ENCODE data around the gene C11orf87.

The C11orf87 gene

DNA sequence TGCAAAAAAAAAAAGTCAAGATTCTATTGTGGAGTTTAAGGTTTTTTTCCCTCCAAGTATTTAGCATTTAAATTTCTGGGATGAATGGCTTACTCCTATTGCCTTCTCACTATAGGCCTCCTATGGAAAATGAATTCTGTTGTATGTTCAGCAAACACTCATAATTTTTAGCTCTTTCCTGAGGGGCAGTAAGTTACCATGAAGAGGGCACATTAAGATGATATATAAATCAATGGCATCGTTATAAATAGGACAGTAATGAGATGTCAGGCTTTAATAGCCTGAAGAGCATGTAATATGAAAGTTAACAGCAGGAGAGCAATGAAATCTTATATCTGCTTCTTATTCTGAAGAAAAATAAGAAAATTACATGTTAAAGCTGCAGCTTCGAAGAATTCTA, 32.9 kb downstream of the C11orf87 start:
- no peak for DNase-seq
